ES-I3 (cell line): ENCODE measurements around the gene TUNAR.

Source experiments
- H3K36me3 ChIP-seq: 2 replicates; pipeline ENCODE4 v1.6.1; 2013; ENCODE audit warnings: mild to moderate bottlenecking, low read length, control low read depth, moderate library complexity; ENCODE audit not compliant: insufficient read depth
- H3K4me1 ChIP-seq: 2 replicates; pipeline ENCODE4 v1.6.1; 2013; ENCODE audit warnings: mild to moderate bottlenecking, control low read depth, low read length; ENCODE audit not compliant: insufficient read depth
- H3K9ac ChIP-seq: 2 replicates; pipeline ENCODE4 v1.6.1; 2013; ENCODE audit warnings: low read depth, mild to moderate bottlenecking, low read length, moderate library complexity
- H3K9me3 ChIP-seq: 2 replicates; pipeline ENCODE4 v1.6.1; 2013; ENCODE audit warnings: mild to moderate bottlenecking, low read length, moderate library complexity; ENCODE audit not compliant: control insufficient read depth, insufficient read depth

The TUNAR gene

DNA sequence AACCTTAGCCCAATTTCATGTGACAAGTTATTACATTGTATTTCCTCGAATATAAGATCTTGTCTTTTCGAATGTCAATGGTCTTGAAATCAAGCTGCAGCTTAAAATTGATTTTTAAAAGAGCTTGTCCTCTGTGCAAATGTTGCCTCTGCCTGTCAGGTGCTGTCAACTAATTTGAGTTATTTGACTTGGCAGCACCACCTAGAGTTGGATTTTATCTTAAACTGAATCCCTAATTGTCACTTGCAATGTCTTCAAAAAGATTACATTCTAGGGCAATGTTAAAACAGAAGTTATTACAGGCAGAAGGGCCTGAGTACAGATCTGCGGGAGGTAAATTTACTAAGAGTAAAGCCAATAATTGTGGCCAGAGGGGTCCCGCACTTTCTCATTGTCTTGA, 26.2 kb upstream of the TUNAR start:
- Histone ChIP-seq H3K36me3 (no peaks in the 10 kb centered on the region), H3K9ac (no peak overlapping the region), H3K4me1 (peaks cover 9% of the 10 kb centered on the region), H3K9me3 (no peaks in the 10 kb centered on the region)

DNA sequence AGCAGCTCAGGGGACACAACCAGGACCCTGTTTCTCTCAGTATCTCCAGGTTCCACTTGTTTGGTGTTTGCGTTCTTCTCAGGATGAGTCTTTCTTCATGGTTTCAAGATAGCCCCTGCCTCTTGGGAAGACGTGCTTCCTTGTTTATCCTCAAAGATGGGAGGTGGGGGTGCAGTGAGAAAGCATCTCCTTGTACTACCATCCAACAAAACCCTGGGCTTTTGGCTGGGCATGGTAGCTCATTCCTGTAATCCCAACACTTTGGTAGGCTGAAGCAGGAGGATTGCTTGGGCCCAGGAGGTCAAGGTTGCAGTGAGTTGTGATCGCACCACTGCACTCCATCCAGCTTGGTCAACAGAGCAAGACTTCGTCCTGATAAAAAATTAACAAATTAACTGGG, 21.0 kb upstream of the TUNAR start:
- Histone ChIP-seq H3K9ac (no peak overlapping the region), H3K4me1 (peaks cover 6% of the 10 kb centered on the region), H3K36me3 (no peaks in the 10 kb centered on the region), H3K9me3 (no peaks in the 10 kb centered on the region)

DNA sequence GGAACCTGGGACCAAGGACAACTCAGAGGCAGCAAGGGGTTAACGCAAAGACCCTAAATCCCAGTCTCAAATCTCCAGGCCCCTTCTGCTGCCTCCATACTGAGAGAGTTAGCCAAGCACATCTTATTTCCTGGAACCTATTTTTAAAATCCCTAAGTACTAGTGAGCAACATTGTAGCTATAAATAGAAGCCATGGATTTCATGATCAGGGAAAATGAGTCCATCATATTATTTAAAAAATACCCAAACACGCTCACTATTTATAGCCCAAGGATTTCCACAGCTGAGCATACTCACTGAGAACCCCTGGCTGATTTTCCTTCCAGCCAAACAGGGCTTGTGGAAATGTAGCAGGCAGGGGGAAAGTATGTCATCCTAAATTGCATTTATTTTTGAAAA, 19.4 kb upstream of the TUNAR start:
- H3K36me3 ChIP-seq: no peaks in the 10 kb centered on the region
- H3K9ac ChIP-seq: no peak overlapping the region
- no peaks in the 10 kb centered on the region for H3K9me3 ChIP-seq

DNA sequence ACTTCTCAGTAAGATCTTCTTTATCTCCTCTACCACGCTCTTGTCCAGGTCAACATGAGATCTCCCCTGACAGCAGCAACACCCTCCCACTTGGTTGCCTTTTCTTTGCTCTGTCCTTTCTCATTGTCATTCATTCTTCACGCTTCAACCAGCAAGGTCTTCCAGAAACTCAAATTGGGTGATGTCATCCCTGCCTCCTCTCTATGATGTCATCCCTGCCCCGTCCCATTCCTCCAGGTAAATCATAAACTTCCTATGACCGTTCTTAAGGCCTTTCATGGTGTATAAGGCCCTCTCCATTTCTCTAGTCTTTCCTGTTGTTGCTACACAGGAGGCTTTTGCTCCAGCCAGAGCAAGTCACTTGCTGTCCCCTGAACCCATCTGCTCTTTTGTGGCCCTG, 17.7 kb upstream of the TUNAR start:
- no peaks in the 10 kb centered on the region for H3K9me3 ChIP-seq
- no peaks in the 10 kb centered on the region for H3K36me3 ChIP-seq
- H3K4me1 ChIP-seq: no peaks in the 10 kb centered on the region
- no peak overlapping the region for H3K9ac ChIP-seq

More for the DNA sequence above, 19.4 kb upstream of the TUNAR start:
- H3K4me1 ChIP-seq: no peaks in the 10 kb centered on the region

DNA sequence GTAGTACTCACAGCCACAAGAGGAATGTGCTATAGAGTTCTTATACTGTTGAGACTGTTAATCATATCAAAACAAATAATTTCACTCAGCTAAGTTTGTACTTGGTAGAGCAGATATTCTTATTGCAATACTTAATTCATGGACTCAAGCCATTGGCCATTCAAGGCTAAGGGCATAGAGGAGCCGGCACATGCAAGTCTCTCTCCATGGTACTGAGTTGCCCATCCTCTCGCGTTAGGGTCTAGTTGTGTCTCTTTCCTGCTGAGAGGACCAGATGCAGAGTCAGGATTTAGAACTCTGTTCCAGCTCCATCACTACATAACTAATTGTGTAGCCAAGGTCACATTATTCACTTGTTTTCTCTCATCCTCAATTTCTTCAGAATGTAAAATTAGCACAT, 14.4 kb upstream of the TUNAR start:
- no peaks in the 10 kb centered on the region for H3K9me3 ChIP-seq
- no peaks in the 10 kb centered on the region for H3K4me1 ChIP-seq
- H3K36me3 ChIP-seq: no peaks in the 10 kb centered on the region
- no peak overlapping the region for H3K9ac ChIP-seq

DNA sequence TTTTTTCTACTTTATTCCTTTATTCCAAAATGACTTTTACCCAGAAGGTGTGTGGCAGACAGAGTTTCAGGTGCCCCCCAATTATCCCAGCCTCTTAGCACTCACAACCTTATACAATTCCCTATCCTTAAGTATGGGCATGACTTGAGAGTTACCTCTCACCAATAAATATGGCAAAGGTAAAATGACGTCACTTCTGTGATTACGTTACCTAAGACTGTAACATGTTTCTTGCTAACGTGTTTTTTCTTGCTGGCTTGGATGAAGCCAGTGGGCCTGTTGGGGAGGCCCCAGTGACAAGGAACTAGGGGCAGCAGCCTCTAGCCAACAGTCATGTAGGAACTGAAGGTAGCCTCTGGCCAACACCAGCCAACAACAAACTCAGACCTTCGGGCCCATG, 13.3 kb upstream of the TUNAR start:
- H3K9ac ChIP-seq: no peak overlapping the region
- H3K36me3 ChIP-seq: no peaks in the 10 kb centered on the region
- H3K9me3 ChIP-seq: no peaks in the 10 kb centered on the region
- H3K4me1 ChIP-seq: no peaks in the 10 kb centered on the region

DNA sequence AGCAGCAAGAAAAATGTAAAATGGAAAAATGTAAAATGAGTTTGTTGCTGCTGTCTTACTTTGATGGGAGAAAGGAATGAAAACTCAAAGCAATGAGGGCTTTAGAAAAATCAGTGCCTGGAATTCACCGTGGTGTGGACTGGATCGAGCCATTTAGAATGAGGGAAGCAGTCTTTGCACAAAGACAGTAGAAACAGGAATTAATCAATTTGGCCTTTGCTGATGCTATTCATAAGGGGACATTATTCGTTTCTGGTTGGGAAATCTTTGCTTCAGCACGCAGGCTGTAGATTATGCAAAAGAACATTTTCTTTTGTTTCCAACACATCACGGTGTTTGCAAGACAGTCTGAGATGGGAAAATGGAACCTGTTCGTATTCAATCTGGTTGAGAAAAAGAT, 6.9 kb upstream of the TUNAR start:
- H3K4me1 ChIP-seq: no peaks in the 10 kb centered on the region; the same call in 1 of the 2 replicates

DNA sequence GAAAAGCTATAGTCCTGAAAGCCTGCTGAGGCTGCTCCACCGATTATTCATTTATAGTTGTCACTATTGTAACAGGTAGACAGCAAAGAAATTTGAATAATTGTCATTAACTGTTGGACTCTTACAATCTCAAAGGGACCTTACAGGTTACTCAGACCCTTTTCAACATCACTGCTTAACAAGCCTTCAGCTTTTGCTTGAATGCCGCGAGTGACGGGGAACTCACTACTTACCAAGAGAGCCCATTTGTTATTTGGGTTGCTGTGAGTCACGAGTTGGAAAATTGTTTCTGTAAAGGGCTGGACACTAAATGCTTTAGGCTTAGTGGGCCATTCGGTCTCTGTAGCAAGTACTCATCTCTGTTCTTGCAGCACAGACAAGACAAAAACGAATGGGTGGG, 5.9 kb upstream of the TUNAR start:
- H3K9ac ChIP-seq: no peak overlapping the region
- H3K9me3 ChIP-seq: no peaks in the 10 kb centered on the region
- H3K4me1 ChIP-seq: no peaks in the 10 kb centered on the region; the same call in 1 of the 2 replicates
- H3K36me3 ChIP-seq: no peaks in the 10 kb centered on the region

More for the DNA sequence above, 6.9 kb upstream of the TUNAR start:
- Histone ChIP-seq H3K9me3 (no peaks in the 10 kb centered on the region), H3K9ac (no peak overlapping the region), H3K36me3 (no peaks in the 10 kb centered on the region)

DNA sequence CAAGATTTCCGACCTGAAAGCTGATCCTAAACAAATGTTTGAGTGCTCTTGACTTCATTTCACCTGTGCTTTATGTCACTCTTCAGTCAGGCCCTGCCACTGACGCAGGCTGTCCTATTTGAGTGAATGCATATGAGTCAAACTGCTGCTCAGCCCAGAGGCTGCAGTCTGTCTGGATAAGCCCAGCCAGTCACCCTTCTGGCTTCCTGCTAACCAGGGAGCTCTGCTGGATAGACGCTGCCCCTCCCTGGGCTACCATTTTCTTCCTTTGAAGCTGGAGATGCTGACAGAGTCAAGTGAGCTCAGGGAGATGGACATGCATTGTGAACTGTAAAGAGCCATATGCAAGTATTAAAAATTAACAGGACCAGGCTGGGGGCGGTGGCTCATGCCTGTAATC, 5.1 kb upstream of the TUNAR start:
- no peak overlapping the region for H3K9ac ChIP-seq
- H3K4me1 ChIP-seq: no peaks in the 10 kb centered on the region; the same call in 1 of the 2 replicates
- no peaks in the 10 kb centered on the region for H3K36me3 ChIP-seq
- no peaks in the 10 kb centered on the region for H3K9me3 ChIP-seq

DNA sequence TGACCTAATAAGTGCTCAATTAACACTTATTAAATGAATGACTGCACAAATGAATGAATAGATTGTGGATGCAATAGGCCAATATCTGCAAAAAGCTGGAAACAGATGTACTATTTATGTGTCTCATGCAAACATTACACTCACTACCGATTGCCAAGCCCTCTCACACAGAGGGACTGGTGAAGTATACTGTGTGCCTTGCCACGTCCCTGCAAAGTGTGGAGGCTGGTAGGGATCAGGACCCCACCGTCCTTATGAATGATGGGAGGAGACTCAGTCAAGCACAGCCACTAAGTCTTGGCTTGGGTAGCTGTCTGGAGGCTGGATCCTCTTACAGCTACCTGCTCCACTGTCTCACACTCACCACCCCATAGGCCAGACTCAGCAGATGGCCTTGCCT, 3.9 kb upstream of the TUNAR start:
- Histone ChIP-seq H3K9me3 (no peaks in the 10 kb centered on the region), H3K36me3 (no peaks in the 10 kb centered on the region), H3K9ac (no peak overlapping the region), H3K4me1 (no peaks in the 10 kb centered on the region; the same call in 1 of the 2 replicates)

DNA sequence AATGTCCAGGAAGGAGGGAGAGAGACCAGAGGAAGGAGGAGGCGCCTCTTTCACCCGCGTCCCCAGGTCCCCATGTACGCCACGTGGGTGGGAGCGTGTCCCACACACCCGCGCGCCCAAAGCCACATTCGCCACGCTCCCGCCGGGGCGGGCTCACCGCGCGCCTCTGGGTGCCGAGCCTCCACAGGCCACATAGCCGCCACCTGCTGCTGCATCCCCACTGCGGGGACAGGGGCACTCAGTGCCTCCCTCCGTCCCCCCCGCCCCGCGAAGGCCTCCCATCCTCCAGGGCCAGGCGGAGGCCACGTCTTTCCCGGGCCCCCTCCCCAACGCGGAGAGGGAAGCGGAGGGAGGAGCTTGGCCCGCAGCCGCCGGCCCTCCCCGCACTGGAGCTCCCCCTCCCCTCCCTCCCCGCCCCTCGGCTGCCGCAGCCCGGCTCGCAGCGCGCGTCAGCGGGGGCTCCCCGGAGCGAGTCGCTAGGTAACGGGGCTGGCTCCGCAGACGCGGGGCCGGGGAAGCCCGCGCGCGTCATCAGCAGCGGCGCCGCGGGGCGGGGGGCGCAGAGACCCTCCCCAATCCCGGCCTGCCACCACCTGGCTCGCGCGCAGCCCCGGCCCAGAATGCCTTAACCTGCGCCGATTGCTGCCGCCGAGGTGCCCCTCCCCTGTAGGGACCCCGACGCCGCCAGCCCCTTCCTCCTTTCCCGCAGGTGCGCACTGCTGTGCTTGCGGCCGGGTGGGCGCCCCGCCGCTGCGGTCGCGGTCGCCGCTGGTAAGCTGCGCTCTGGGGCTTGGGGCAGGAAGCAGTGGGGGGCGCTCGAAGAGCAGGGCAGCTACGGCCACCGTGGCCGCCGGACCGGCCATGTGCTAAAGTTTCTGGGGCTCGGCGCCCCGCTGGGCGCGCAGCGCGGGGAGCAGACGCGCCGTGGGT, 536 bp upstream of the TUNAR start:
- peaks cover 10% of the 10 kb centered on the region for H3K4me1 ChIP-seq
- no peaks in the 10 kb centered on the region for H3K9me3 ChIP-seq
- no peaks in the 10 kb centered on the region for H3K36me3 ChIP-seq
- H3K9ac ChIP-seq: peak overlapping the region; percentile 77

DNA sequence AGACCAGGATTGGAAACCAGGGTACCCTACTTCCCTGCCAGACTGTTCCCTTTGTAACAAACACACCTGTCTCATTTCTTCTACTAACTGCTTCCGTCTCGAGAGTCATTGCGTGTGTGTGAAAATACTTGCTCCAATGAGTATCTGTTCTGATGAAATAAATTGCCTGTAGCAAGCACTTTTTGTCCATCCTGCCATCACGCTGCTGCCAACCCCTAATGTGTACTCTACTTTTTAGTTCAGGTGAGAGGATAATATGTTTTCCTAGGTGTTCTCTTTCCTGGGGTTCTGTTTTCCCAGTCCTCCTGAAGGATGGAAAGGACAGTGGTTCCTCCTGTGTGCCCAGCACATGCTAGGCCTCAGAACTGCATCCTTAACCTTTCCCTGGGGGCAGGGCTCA, 1.0 kb downstream of the TUNAR start:
- Histone ChIP-seq H3K4me1 (peaks cover 18% of the 10 kb centered on the region), H3K9me3 (no peaks in the 10 kb centered on the region), H3K9ac (peak overlapping the region; percentile 77), H3K36me3 (0 out of 2 replicates have a peak, but pooled peaks cover 7% of the 10 kb centered on the region)

DNA sequence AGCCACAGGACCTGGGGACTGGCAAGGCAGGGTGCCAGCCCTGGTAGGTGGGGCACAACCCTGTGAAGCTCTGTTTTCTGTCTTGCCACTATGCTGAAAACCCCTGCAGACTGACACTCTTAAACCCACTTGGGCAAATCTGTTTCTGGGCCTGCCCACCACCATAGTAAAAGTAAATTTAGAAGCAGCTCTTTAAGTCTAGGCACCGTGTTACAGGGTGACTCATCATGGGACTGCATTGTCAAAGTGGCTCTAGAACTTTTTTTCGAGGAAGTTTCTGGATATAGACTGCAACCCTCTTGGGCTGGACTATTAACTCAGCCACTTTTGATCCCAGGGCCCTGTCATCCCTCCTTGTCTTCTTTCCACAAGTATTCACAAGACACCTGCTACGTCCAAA, 7.7 kb downstream of the TUNAR start:
- 0 out of 2 replicates have a peak, but pooled peaks cover 7% of the 10 kb centered on the region for H3K36me3 ChIP-seq
- H3K9ac ChIP-seq: no peak overlapping the region
- no peaks in the 10 kb centered on the region for H3K9me3 ChIP-seq
- H3K4me1 ChIP-seq: peaks cover 18% of the 10 kb centered on the region; the same call in 1 of the 2 replicates

DNA sequence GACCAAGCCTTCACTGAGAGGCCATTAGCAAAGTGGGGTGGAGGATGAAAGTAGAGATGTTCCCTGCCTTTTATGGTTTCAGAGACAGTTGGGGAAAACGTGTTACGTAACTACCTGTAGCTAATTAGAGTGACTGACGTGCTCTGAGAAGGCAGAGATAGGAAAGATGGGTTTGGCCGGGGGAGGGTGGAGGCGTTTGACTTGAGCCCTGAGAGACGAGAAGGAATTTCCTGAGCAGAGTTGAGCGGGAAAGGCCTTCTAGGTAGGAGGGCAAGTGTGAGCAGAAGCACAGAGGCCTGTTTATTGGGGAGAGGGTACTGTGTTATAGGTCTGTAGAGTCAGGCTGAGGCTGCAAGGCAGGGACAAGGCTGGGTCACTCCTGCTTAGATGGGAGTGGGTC, 8.6 kb downstream of the TUNAR start:
- Histone ChIP-seq H3K36me3 (0 out of 2 replicates have a peak, but pooled peaks cover 7% of the 10 kb centered on the region), H3K9ac (no peak overlapping the region), H3K9me3 (no peaks in the 10 kb centered on the region), H3K4me1 (peaks cover 18% of the 10 kb centered on the region; the same call in 1 of the 2 replicates)

DNA sequence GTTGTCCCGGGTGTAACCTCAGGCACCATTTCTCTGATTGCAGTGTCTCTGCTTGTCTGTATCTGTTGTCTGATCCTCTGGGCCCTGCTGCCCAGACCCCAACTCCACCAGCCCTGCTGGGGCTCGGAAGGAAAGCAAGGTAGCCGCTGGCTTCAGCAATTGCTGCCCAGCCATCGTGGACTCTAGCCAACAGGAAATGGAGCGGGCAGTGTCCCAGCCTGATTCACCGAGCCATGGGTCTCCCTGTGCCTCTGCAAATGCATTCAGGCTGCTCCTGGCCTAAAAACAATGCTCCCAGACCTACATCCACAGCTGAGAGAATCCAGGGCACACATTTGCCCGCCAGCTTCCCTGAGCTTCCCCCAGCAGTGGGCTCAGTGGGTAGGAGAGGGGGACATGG, 9.2 kb downstream of the TUNAR start:
- Histone ChIP-seq H3K9me3 (no peaks in the 10 kb centered on the region), H3K9ac (no peak overlapping the region), H3K4me1 (peaks cover 18% of the 10 kb centered on the region; the same call in 1 of the 2 replicates), H3K36me3 (0 out of 2 replicates have a peak, but pooled peaks cover 7% of the 10 kb centered on the region)
